Body of pancreas (tissue), 4 donors: ENCODE results near the gene KDM4C.

Experiments
- POLR2A ChIP-seq, 3 donors: fragments of 450-650 bp; IDR thresholded peaks; one replicate each; pipeline ENCODE4 v1.6.1; 2016; ENCODE audit warnings: antibody characterized with exemption in 3 of 3, mild to moderate bottlenecking in 2 of 3
- TF ChIP-seq, protein P1 (sequence below), 7 experiments: fragments of 450-650 bp in 4 of 7; fragments of 200-600 bp in 3 of 7; sonication (generic) in 3 of 7; IDR thresholded peaks; one replicate each; pipeline ENCODE4 v1.5.1; 2016 to 2019; ENCODE audit warnings: antibody characterized with exemption in 7 of 7

DNA sequence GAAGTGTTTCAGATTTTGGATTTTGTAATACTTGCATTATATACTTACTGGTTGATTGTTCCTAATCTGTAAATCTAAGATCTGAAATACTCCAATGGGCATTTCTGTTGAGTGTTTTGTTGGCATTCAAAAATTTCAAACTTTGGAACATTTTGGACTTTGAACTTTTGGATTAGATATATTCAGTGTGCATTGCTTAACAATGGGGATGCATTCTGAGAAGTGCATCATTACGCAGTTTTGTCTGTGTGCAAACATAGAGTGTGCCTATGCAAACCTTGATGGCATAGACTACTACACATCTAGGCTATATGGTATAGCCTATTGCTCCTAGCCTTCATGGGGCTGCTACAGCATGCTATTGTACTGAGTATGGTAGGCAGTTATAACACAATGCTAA, 325.4 kb downstream of the KDM4C start:
- TF ChIP-seq, protein P1, sequence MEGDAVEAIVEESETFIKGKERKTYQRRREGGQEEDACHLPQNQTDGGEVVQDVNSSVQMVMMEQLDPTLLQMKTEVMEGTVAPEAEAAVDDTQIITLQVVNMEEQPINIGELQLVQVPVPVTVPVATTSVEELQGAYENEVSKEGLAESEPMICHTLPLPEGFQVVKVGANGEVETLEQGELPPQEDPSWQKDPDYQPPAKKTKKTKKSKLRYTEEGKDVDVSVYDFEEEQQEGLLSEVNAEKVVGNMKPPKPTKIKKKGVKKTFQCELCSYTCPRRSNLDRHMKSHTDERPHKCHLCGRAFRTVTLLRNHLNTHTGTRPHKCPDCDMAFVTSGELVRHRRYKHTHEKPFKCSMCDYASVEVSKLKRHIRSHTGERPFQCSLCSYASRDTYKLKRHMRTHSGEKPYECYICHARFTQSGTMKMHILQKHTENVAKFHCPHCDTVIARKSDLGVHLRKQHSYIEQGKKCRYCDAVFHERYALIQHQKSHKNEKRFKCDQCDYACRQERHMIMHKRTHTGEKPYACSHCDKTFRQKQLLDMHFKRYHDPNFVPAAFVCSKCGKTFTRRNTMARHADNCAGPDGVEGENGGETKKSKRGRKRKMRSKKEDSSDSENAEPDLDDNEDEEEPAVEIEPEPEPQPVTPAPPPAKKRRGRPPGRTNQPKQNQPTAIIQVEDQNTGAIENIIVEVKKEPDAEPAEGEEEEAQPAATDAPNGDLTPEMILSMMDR (IDR thresholded peaks at IDR 0.05), result no peak
- TF ChIP-seq POLR2A (IDR thresholded peaks at IDR 0.05), result no peak
